Measurements from ENCODE around the gene DDX21.
"Not testable (repeated sequence)": the region's sequence is repeated elsewhere in the genome, so short reads cannot be mapped to it uniquely, and the experiment has no call there.

DDX21 gene

GRCh38 chr10:68955832-68956532 is at the start of gene DDX21:
TSS of gene DDX21 (plus strand) at chr10:68956170. CDS start at chr10:68956226, 56 bp downstream.
- peaks cover 7% of the 10 kb centered on the region for H3K4me1 ChIP-seq (ENCODE audit: control insufficient read depth, low read depth, low read length)
- H3K9me3 ChIP-seq (ENCODE audit: control insufficient read depth, low read depth, low read length) = no peaks in the 10 kb centered on the region
- H3K36me3 ChIP-seq (ENCODE audit: control insufficient read depth, low read depth, low read length) = peaks cover 18% of the 10 kb centered on the region
- peak within 1 kb of the TSS; percentile 91 for H3K9ac ChIP-seq (ENCODE audit: low read length)
- peak within 1 kb of the TSS; percentile 97 for H3K27ac ChIP-seq (ENCODE audit: low read length)
- H3K27me3 ChIP-seq (ENCODE audit: control insufficient read depth, insufficient read depth, low read length) = no peaks in the 10 kb centered on the region
- H3K4me3 ChIP-seq (ENCODE audit: low read length) = peak within 1 kb of the TSS; percentile 86

GRCh38 chr10:68924593-68924992 is 31.4 kb upstream of the DDX21 start:
- H3K27ac ChIP-seq (ENCODE audit: low read length) = no peak overlapping the region
- H3K9ac ChIP-seq (ENCODE audit: low read length) = no peak overlapping the region
- no peak overlapping the region for H3K4me3 ChIP-seq (ENCODE audit: low read length)
- H3K36me3 ChIP-seq (ENCODE audit: control insufficient read depth, low read depth, low read length) = peaks cover 19% of the 10 kb centered on the region
- H3K4me1 ChIP-seq (ENCODE audit: control insufficient read depth, low read depth, low read length) = no peaks in the 10 kb centered on the region
- H3K27me3 ChIP-seq (ENCODE audit: control insufficient read depth, insufficient read depth, low read length) = no peaks in the 10 kb centered on the region
- no peaks in the 10 kb centered on the region for H3K9me3 ChIP-seq (ENCODE audit: control insufficient read depth, low read depth, low read length)

GRCh38 chr10:68925489-68925888 is 30.5 kb upstream of the DDX21 start:
- Histone ChIP-seq H3K27me3 (ENCODE audit: control insufficient read depth, insufficient read depth, low read length) (no peaks in the 10 kb centered on the region), H3K4me1 (ENCODE audit: control insufficient read depth, low read depth, low read length) (no peaks in the 10 kb centered on the region), H3K9me3 (ENCODE audit: control insufficient read depth, low read depth, low read length) (no peaks in the 10 kb centered on the region), H3K4me3 (ENCODE audit: low read length) (no peak overlapping the region), H3K9ac (ENCODE audit: low read length) (no peak overlapping the region), H3K36me3 (ENCODE audit: control insufficient read depth, low read depth, low read length) (peaks cover 11% of the 10 kb centered on the region), H3K27ac (ENCODE audit: low read length) (no peak overlapping the region)

GRCh38 chr10:68929157-68929556 is 26.8 kb upstream of the DDX21 start:
- H3K4me1 ChIP-seq (ENCODE audit: control insufficient read depth, low read depth, low read length); H3K9me3 ChIP-seq (ENCODE audit: control insufficient read depth, low read depth, low read length); H3K36me3 ChIP-seq (ENCODE audit: control insufficient read depth, low read depth, low read length); H3K27ac ChIP-seq (ENCODE audit: low read length); H3K9ac ChIP-seq (ENCODE audit: low read length); H3K27me3 ChIP-seq (ENCODE audit: control insufficient read depth, insufficient read depth, low read length); H3K4me3 ChIP-seq (ENCODE audit: low read length): not testable (repeated sequence)

- not testable (repeated sequence) for H3K4me1 ChIP-seq (ENCODE audit: control insufficient read depth, low read depth, low read length); H3K9ac ChIP-seq (ENCODE audit: low read length); H3K36me3 ChIP-seq (ENCODE audit: control insufficient read depth, low read depth, low read length); H3K27me3 ChIP-seq (ENCODE audit: control insufficient read depth, insufficient read depth, low read length); H3K27ac ChIP-seq (ENCODE audit: low read length); H3K9me3 ChIP-seq (ENCODE audit: control insufficient read depth, low read depth, low read length); H3K4me3 ChIP-seq (ENCODE audit: low read length)
These were observed 26.1 kb upstream of the DDX21 start for GRCh38 chr10:68929888-68930287.

GRCh38 chr10:68932860-68933259 is 23.1 kb upstream of the DDX21 start:
- H3K4me1 ChIP-seq (ENCODE audit: control insufficient read depth, low read depth, low read length); H3K4me3 ChIP-seq (ENCODE audit: low read length); H3K27ac ChIP-seq (ENCODE audit: low read length); H3K9ac ChIP-seq (ENCODE audit: low read length); H3K27me3 ChIP-seq (ENCODE audit: control insufficient read depth, insufficient read depth, low read length); H3K9me3 ChIP-seq (ENCODE audit: control insufficient read depth, low read depth, low read length): not testable (repeated sequence)
- H3K36me3 ChIP-seq (ENCODE audit: control insufficient read depth, low read depth, low read length) = peaks cover 17% of the 10 kb centered on the region

- H3K4me3 ChIP-seq (ENCODE audit: low read length) = no peak overlapping the region
- no peaks in the 10 kb centered on the region for H3K9me3 ChIP-seq (ENCODE audit: control insufficient read depth, low read depth, low read length)
- H3K27me3 ChIP-seq (ENCODE audit: control insufficient read depth, insufficient read depth, low read length) = no peaks in the 10 kb centered on the region
- H3K9ac ChIP-seq (ENCODE audit: low read length) = no peak overlapping the region
- H3K4me1 ChIP-seq (ENCODE audit: control insufficient read depth, low read depth, low read length) = no peaks in the 10 kb centered on the region
- no peak overlapping the region for H3K27ac ChIP-seq (ENCODE audit: low read length)
- H3K36me3 ChIP-seq (ENCODE audit: control insufficient read depth, low read depth, low read length) = peaks cover 32% of the 10 kb centered on the region
These were observed 21.0 kb upstream of the DDX21 start for GRCh38 chr10:68934994-68935393.

GRCh38 chr10:68938117-68938516 is 17.9 kb upstream of the DDX21 start:
- no peaks in the 10 kb centered on the region for H3K4me1 ChIP-seq (ENCODE audit: control insufficient read depth, low read depth, low read length)
- no peaks in the 10 kb centered on the region for H3K9me3 ChIP-seq (ENCODE audit: control insufficient read depth, low read depth, low read length)
- H3K27ac ChIP-seq (ENCODE audit: low read length) = no peak overlapping the region
- H3K36me3 ChIP-seq (ENCODE audit: control insufficient read depth, low read depth, low read length) = peaks cover 33% of the 10 kb centered on the region
- H3K4me3 ChIP-seq (ENCODE audit: low read length) = no peak overlapping the region
- no peaks in the 10 kb centered on the region for H3K27me3 ChIP-seq (ENCODE audit: control insufficient read depth, insufficient read depth, low read length)
- H3K9ac ChIP-seq (ENCODE audit: low read length) = no peak overlapping the region

GRCh38 chr10:68938884-68939283 is 17.1 kb upstream of the DDX21 start:
- Histone ChIP-seq H3K9ac (ENCODE audit: low read length) (no peak overlapping the region), H3K36me3 (ENCODE audit: control insufficient read depth, low read depth, low read length) (peaks cover 36% of the 10 kb centered on the region), H3K27ac (ENCODE audit: low read length) (no peak overlapping the region), H3K4me3 (ENCODE audit: low read length) (no peak overlapping the region), H3K27me3 (ENCODE audit: control insufficient read depth, insufficient read depth, low read length) (no peaks in the 10 kb centered on the region), H3K9me3 (ENCODE audit: control insufficient read depth, low read depth, low read length) (no peaks in the 10 kb centered on the region), H3K4me1 (ENCODE audit: control insufficient read depth, low read depth, low read length) (no peaks in the 10 kb centered on the region)

- not testable (repeated sequence) for H3K27ac ChIP-seq (ENCODE audit: low read length)
- H3K36me3 ChIP-seq (ENCODE audit: control insufficient read depth, low read depth, low read length) = peaks cover 38% of the 10 kb centered on the region
These were observed 15.1 kb upstream of the DDX21 start for GRCh38 chr10:68940917-68941316.

GRCh38 chr10:68950598-68950997 is 5.4 kb upstream of the DDX21 start:
- no peaks in the 10 kb centered on the region for H3K9me3 ChIP-seq (ENCODE audit: control insufficient read depth, low read depth, low read length)
- no peaks in the 10 kb centered on the region for H3K27me3 ChIP-seq (ENCODE audit: control insufficient read depth, insufficient read depth, low read length)
- no peaks in the 10 kb centered on the region for H3K4me1 ChIP-seq (ENCODE audit: control insufficient read depth, low read depth, low read length)
- no peak overlapping the region for H3K27ac ChIP-seq (ENCODE audit: low read length)
- H3K4me3 ChIP-seq (ENCODE audit: low read length) = no peak overlapping the region
- no peak overlapping the region for H3K9ac ChIP-seq (ENCODE audit: low read length)
- H3K36me3 ChIP-seq (ENCODE audit: control insufficient read depth, low read depth, low read length) = peaks cover 23% of the 10 kb centered on the region

More at GRCh38 chr10:68940917-68941316, 15.1 kb upstream of the DDX21 start:
- H3K9ac ChIP-seq (ENCODE audit: low read length); H3K4me3 ChIP-seq (ENCODE audit: low read length); H3K27me3 ChIP-seq (ENCODE audit: control insufficient read depth, insufficient read depth, low read length); H3K4me1 ChIP-seq (ENCODE audit: control insufficient read depth, low read depth, low read length); H3K9me3 ChIP-seq (ENCODE audit: control insufficient read depth, low read depth, low read length): not testable (repeated sequence)

GRCh38 chr10:68954904-68955303 is 1.1 kb upstream of the DDX21 start:
- Histone ChIP-seq H3K4me3 (ENCODE audit: low read length) (peak overlapping the region; percentile 28), H3K9ac (ENCODE audit: low read length) (no peak overlapping the region), H3K9me3 (ENCODE audit: control insufficient read depth, low read depth, low read length) (no peaks in the 10 kb centered on the region), H3K27ac (ENCODE audit: low read length) (no peak overlapping the region), H3K27me3 (ENCODE audit: control insufficient read depth, insufficient read depth, low read length) (no peaks in the 10 kb centered on the region), H3K4me1 (ENCODE audit: control insufficient read depth, low read depth, low read length) (peaks cover 7% of the 10 kb centered on the region), H3K36me3 (ENCODE audit: control insufficient read depth, low read depth, low read length) (peaks cover 7% of the 10 kb centered on the region)

Data from iPS-18a (cell line).